NCI-H82 treated with DMSO at 0.1 percent for 48 hours (cell line): ENCODE results near the gene TMEM258.

Source experiments
- DNase-seq: peaks from one replicate; lab custom pipeline; 2025; ENCODE audit not compliant: unreplicated experiment; lab: John Stamatoyannopoulos, UW

TMEM258 gene

GRCh38 chr11:61762223-61762615 is 30.2 kb downstream of the TMEM258 start:
- no peak for DNase-seq

- no peak for DNase-seq
Observed at GRCh38 chr11:61761440-61762222, 30.8 kb downstream of the TMEM258 start.

GRCh38 chr11:61760946-61761345 is 31.5 kb downstream of the TMEM258 start:
- no peak for DNase-seq

- no peak for DNase-seq
Observed at GRCh38 chr11:61757213-61757862, 35.1 kb downstream of the TMEM258 start.

GRCh38 chr11:61756452-61757212 is 35.8 kb downstream of the TMEM258 start:
- DNase-seq = no peak

- no peak for DNase-seq
Observed at GRCh38 chr11:61756147-61756451, 36.3 kb downstream of the TMEM258 start.

DNA sequence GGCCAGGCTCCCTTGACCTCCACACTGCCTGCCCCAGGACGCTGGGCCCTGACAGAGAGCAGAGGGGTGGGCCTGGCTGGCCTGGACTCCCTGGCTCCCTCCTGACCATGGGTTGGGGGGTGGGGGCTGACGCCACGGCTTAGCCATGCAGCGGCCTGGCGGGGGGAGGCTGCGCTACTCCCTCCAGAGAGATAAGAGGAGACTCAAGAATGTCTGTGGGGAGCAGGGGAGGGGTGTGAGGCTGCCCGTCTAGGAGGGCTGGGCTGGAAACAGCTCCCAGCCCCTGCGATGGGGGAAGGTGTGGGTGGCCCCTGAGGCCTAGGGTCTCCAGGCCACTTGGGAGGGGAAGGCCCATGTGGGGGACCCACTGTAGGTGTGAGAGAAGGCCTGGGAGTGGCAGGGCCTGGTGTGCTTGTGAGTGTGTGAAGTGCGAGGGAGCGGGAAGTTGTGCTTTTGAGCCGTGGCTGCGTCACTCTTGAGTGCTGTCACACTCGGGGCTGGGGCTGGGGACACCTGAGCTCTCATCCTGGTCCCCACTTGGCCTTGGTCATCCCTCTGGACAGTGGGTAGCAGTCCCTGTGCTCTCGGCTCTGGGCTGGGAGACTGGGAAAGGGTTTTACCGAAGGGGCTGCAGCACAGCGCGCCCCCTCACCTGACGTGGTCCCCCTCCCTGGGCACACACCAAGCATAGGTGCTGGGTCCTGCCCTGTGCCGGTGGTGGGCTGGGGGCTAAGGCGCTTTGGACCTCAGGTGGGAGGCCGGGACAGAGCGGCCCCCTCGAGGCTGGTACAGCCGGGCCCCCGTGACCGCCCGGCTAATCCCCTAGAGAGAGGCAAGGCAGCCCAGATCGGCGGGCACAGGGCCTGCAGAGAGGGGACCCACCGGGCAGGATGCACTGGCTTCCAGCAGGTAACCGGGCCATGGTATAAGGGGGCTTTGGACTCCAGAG is 37.6 kb downstream of the TMEM258 start:
- no peak for DNase-seq

DNA sequence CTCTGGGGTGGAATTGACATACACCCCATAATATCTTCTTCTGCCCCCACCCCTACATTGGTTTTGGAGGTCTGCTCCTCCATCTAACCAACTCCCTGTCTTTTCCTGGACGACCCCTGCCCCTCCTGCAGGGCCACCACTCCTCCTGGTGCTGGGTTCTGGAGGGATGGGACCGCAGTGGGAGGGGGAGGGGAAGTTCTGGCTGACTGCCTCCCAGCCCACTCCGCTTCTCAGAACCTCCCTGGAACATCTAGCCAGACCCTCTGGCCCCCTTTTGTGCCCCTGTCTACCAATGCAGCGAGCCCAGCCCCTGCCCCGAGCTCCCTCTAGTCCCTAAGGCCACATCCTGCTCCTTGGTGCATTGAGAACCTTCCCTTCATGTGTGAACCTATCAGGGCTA is 38.7 kb downstream of the TMEM258 start:
- no peak for DNase-seq

- DNase-seq = no peak
Observed at GRCh38 chr11:61752925-61753521, 39.4 kb downstream of the TMEM258 start.

DNA sequence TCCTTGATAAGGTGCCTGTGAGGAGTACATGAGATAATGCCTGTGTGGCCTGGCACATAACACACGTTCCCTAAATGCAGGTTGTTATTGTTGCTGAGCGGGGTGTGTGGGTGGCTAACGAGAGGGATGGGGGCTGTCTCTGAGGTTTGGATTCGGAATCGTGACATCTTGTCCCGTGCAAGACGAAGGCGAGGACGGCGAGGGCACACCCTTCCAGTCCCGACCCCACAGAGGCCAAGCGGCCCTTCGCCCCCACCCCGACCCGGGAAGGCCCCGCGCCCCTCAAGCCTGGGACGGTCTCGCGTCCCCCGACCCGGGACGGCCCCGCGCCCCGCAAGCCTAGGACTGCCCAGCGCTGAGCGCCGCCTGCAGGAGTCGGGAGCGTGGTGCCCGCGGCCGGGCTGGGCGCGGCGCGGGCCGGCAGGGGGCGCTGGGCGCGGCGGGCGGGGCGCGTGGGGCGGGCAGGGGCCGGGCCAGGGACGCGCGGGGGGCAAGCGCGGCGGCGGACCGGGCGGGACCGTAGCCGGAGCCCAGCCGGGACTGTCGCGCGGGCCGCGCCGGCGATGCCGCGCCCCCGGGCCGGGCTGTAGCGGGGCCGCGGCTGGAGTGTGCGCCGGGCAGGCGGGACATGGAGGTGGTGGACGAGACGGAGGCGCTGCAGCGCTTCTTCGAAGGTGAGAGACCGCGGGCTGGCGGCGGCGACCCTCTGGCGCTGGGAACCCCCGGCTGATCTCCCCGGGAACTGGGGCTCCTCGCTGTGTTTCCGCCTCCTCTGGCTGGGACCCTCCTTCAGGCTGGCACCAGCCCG is 40.1 kb downstream of the TMEM258 start, which contains the start of gene MYRF:
TSS of gene MYRF (plus strand) at position 520 of the 808 bp plus-strand sequence. CDS start at position 629, 109 bp downstream.
- DNase-seq = no peak

DNA sequence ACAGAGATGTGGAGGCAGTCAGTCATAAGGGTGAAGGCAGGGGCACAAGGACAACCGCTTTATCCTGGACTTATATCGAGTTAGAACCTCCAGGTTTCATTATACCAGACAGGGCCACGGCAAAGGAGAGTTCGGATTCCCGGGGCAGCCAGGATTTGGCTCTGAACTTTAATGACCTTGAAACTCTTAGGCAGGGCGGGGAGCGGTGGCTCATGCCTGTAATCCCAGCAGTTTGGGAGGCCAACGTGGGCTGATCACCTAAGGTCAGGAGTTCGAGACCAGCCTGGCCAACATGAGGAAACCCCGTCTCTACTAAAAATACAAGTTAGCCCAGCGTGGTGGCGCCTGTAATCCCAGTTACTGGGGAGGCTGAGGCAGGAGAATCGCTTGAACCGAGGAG is 41.0 kb downstream of the TMEM258 start:
- no peak for DNase-seq

DNA sequence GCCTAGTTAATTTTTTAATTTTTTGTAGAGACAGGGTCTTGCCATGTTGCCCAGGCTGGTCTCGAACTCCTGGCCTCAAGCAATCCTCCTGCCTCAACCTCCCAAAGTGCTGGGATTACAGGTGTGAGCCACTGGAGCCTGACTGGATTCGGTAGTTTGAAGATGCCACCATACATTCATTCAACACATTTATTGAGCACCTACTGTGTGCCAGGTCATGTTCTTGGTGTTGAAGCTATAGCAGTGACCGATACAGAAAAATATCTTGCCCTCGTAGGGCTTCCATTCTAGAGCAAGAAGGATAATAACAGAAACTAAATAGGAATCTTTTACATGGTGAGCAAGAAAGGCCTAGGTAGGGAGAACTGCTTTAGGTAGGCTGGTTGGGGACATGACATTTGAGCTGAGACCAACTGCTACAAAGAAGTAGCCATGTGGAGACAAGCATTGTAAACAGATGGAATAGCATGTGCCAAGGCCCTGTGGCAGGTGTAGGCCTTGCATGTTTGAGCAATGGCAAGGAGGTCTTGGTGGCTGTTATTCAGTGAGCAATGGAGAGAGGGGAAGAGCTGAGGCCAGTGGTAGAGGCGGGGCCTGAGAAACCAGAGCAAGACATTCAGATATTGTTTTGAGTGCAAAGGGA is 41.6 kb downstream of the TMEM258 start:
- no peak for DNase-seq

GRCh38 chr11:61749591-61750217 is 42.7 kb downstream of the TMEM258 start:
- no peak for DNase-seq

DNA sequence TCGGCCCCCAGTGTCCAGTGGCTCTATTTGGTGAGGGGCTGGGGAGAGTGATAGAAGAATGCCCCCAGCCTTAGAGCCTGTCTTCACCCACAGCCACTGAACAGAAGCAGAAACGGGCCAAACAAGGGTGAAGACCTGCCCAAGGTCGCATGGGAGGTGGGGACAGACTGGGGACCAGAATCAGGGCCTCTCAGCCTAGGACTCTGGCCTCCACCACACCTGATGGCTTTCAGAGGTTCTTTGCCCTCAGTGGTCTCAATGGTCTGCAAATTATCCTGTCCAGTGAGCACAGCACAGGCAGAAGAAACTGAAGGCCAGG is 44.5 kb downstream of the TMEM258 start:
- no peak for DNase-seq

DNA sequence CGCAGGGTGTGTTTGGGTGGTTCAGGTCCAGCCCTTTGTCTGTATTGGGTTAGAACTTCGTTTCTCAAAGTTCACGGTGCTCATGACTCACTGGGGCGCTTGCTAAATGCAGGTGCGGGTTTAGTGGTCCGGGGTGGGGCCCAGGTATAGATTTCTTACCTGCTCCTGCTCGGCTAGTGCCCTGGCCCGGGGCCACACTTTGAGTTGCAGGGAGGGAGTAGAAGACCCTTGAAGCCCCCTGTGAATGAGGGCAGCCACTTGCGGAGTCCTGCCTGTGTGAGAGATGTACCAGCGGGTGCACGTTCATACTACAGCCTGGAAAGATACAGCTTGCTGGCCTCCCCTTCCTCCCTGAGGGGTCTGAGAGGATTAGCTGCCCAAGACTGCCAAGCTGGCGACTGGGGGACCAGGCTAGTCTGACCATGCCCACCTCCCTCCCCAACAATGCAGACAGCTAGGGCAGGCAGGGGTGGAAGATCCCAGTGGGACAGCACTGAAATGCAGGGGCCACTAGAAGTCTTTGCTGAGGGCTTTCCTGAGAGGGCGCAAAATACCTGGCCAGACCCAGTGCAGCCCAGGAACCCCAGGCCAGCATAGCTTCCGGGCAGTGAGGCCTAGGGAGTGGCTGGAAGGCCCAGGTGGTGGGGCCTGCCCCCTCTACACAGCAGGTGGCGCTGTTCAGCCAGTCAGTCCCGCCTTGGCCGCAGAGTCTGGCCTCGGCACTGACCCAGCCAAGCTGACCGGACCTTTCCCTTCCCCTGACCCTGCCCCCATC is 45.0 kb downstream of the TMEM258 start:
- DNase-seq = no peak

- no peak for DNase-seq
Observed at GRCh38 chr11:61746442-61747191, 45.8 kb downstream of the TMEM258 start.

- DNase-seq = peak; percentile 15
Observed at GRCh38 chr11:61745781-61746441, 46.5 kb downstream of the TMEM258 start.
